GM19438 (cell line): ENCODE results near the gene EHD2.
"Not testable (repeated sequence)": the region's sequence is repeated elsewhere in the genome, so short reads cannot be mapped to it uniquely, and the experiment has no call there.

Source experiments
- ATAC-seq: cut with Tn5 transposase; IDR thresholded peaks from one replicate; pipeline ENCODE4 v1.9.1; 2021; ENCODE audit warnings: low read depth; ENCODE audit not compliant: unreplicated experiment

EHD2 gene, protein sequence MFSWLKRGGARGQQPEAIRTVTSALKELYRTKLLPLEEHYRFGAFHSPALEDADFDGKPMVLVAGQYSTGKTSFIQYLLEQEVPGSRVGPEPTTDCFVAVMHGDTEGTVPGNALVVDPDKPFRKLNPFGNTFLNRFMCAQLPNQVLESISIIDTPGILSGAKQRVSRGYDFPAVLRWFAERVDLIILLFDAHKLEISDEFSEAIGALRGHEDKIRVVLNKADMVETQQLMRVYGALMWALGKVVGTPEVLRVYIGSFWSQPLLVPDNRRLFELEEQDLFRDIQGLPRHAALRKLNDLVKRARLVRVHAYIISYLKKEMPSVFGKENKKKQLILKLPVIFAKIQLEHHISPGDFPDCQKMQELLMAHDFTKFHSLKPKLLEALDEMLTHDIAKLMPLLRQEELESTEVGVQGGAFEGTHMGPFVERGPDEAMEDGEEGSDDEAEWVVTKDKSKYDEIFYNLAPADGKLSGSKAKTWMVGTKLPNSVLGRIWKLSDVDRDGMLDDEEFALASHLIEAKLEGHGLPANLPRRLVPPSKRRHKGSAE

DNA sequence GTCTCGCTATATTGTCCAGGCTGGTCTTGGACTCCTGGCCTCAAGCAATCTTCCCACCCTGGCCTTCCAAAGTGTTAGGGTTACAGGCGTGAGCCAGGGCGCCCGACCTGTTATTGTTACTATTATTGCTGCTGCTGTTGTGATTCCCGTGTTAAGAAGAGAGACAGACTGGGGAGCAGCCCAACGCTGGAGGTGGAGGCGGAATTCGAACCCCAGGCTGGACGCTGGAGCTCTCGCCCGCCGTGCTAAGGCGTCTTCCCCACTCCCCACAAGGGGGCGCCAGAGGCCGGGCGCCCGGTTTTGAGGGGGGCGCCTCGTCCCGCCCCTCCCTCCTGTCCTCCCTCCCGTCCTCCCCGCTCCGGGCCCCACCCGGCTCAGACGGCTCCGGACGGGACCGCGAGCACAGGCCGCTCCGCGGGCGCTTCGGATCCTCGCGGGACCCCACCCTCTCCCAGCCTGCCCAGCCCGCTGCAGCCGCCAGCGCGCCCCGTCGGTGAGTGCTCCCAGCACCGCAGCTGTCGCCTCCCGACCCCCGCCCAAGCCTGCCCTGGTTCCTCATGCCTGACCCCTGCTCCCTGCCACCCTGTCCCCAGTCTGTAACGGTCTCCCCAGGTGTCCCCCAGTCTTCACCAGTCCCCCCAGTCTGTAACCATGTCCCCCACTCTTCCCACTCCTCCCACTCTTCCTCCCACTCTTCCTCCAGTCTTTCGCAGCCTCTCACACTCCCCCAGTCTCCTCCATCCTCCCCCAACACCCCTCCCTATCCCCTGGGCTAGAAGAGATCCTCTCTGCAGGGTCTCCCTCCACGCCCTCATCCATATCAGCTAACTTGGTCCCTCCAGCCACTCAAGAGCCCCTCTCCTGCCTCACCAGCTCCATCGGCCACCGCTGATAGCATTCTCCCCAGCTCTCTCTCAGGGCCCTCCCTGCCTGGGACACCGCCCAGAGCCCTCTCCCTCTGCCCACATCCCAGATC lies at the start of gene EHD2:
Gene EHD2 (plus strand): TSS at position 377 of the 976 bp plus-strand sequence. CDS start 3,191 bp downstream, outside the sequence.
- no peak for ATAC-seq

DNA sequence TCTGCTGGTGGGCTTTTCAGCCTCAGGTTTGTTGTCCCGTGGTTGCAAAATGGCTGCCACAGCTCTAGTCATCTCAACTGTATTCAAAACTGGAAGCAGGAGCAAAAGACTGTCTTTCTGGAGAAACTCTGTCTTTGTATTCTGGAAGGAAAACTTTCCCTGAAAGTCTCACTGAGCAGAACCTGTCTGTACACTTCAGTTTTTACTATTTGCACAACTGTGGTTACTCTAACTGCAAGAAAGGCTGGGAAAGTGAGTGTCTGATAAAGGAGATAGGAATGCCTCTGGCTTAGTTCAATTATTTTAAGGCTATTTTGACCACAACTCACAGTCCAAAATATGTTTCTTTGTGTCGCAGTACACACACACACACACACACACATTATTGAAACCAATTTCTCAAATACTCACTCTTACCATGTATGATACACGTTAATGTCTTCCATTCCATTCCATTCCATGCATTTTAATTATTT lies 49.7 kb upstream of the EHD2 start:
- ATAC-seq = no peak

DNA sequence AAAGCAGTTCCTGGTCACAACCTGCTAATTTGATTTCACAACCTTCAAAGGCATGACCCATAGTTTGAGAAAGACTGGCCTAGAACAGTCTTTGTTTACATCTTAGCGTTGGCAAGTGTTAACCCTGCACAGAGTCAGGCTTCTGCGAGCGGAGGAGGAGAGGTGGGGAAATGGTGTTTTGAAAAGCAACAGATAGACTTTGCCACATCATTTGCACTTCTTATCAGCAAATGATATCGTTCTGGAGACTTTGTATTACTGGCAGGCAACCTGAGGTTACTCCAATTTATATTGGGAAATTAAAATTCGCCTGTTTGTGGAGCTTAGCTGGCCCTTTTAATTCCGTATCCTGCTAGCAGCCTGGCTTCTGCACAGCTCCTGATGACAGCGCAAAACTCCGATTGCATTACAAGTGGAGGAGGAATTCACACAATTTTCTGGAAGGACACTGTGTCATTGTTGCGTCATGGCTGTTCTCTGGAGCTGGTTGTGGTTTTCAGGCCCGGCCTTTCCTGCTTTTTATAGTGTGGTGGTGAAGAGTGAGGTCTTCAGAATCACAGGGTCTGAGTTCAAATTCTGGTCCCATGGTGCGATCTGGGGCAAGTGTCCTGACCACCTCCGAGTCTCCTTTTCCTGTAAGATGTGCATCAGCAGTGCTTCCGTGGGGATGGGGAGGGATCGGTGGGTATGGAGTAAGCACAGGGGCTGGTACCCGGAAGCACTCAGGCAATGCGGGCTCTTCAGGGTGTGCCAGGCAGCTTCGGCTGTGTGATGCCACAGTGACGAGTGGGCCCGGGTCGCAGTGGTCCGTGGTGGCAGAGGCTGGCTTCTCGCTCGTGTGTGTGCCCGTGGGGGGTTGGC lies 49.1 kb upstream of the EHD2 start:
- ATAC-seq = no peak

DNA sequence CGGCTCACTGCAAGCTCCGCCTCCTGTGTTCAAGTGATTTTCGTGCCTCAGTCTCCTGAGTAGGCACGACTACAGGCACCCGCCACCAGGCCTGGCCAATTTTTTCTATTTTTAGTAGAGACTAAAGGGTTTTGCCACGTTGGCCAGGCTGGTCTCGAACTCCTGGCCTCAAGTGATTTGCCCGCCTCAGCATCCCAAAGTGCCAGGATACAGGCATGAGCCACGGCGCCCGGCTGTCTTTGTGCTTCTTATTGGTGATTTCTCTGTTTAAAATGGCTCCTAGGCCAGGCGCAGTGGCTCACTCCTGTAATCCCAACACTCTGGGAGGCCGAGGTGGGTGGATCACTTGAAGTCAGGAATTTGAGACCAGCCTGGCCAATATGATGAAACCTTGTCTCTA lies 44.7 kb upstream of the EHD2 start:
- not testable (repeated sequence) for ATAC-seq

DNA sequence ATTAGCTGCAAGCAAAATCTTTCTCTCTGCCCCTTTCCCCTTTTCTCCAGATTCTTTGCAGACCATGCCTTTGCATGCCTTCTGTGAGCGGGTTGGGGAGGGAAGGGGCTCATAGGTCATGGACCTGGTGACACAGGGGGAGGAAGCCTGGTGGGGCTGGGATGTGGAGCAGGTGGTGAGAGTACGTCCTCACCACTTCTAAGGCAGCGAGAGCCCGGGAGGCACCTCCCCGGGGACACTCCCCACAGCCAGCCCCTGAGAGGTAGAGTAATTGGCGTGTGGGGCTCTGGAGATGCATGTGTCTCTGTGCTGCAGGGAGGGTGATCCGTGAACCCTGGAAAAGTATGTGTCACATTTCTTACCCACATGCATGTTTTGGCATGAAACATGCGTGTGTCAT lies 42.5 kb upstream of the EHD2 start:
- ATAC-seq = no peak

DNA sequence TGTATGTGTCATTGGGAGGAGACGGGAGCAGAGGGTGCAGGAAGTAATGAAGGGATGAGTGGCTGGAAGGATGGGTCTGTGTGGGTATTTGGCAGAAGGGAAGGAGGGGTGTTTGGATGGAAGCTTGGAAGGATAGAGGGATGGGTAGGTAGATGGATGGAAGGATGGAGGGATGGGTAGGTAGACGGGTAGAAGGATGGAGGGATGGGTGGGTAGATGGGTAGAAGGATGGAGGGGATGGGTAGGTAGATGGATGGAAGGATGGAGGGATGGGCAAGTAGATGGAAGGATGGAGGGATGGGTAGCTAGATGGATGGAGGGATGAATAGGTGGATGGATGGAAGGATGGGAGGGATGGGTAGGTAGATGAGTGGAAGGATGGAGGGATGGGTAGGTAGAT lies 41.7 kb upstream of the EHD2 start:
- no peak for ATAC-seq

DNA sequence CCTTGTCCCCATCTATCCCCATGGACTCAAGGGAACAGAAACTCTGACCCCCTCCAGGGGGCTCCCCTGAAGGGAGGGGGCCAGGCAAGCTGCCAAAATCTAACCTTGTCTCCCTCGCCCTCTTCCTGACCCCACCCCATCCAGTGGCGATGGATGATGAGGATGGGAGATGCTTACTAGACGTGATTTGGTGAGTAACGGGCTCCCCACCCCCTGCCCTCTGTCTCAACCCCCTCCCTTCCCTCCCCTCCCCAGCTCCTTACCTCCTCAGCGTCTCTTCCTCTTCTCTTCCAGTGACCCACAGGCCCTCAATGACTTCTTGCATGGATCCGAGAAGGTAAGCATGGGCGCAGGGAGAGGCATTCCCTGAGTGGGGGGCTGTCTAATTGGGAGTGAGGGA lies 39.8 kb upstream of the EHD2 start:
- ATAC-seq = no peak

DNA sequence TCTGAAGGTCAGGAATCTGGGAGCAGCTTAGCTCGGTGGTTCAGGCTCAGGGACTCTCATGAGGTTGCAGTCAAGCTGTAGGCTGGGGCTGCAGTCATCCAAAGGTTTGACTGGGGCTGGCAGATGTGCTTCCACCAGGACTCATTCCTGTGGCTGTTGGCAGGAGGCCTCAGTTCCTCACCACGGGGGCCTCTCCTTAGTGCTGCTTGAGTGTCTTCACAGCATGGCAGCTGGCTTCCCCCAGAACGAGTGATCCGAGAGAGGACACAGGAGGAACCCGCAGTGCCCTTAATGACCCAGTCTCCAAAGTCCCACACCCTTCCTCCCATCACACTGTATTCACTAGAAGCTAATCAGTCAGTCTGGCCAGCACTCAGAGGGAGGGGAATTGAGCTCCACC lies 38.7 kb upstream of the EHD2 start:
- no peak for ATAC-seq

DNA sequence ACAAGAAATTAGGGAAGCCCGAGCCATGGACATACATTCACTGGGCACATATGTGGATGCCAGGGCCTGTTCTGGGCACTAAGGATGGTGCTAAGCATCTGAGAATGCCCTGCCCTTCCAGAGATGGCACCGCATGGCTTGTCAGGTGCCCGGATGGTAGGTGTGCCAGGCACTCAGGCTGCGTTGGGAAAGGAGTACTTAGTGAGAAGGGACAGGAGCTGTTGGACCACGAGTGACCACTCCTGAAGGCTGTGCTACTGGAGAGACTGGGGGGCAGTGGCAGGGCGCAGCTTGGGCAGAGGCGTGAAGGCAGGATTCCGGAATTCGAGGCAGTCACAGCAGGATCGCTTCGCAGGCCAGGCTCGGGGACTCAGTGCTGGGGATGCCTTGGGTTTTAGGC lies 38.0 kb upstream of the EHD2 start:
- no peak for ATAC-seq

DNA sequence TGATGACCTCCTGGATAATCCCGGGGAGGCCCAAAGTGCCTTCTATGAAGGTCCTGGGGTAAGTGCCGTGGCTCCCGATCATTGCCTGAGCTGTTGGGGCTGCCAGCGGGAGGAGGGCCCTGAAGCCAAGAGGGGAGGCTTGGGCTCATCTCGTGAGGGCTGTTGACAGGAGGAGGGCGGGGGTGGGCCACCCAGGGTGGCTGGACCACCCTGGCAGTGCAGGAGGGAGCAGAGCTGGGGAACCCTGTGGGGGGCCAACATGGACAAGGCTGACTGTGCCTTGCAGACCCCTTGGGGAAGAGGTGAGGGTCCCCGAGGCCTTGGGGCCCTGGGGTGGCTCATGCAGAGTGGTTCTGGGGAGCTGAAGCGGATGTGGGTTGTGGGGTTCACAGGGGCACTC lies 37.4 kb upstream of the EHD2 start:
- ATAC-seq = no peak

DNA sequence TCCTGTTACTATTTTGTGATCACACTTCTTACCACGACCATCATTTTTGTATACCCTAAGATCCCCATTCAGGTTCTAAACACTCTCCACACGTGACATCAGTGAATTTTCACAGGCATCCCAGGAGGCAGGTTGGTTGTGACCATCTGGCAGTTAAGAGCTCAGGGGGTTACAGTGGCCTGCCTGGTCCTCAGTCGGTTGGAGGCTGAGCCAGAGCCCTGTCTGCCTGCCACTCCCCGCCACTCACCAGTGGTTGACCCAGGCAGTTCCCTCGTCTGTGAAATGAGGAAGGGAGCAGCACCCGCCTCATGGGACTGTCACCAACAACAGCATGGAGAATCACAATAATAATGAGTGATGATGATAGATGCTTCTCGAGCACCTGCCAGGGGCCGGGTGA lies 36.4 kb upstream of the EHD2 start:
- ATAC-seq = no peak

DNA sequence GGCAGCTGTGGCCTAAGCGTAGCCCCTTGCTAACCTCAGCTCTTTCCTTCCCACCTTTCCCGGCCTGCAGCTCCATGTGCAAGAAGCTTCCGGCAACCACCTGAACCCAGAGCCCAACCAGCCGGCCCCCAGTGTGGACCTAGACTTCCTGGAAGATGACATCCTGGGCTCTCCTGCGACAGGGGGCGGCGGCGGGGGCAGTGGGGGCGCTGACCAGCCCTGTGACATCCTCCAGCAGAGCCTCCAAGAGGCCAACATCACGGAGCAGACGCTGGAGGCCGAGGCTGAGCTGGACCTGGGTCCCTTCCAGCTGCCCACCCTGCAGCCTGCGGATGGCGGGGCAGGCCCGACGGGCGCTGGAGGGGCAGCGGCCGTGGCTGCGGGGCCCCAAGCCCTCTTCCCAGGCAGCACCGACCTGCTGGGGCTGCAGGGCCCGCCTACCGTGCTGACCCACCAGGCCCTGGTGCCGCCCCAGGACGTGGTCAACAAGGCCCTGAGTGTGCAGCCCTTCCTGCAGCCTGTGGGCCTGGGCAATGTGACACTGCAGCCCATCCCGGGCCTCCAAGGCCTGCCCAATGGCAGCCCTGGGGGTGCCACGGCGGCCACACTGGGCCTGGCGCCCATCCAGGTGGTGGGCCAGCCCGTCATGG lies 33.8 kb upstream of the EHD2 start:
- no peak for ATAC-seq

DNA sequence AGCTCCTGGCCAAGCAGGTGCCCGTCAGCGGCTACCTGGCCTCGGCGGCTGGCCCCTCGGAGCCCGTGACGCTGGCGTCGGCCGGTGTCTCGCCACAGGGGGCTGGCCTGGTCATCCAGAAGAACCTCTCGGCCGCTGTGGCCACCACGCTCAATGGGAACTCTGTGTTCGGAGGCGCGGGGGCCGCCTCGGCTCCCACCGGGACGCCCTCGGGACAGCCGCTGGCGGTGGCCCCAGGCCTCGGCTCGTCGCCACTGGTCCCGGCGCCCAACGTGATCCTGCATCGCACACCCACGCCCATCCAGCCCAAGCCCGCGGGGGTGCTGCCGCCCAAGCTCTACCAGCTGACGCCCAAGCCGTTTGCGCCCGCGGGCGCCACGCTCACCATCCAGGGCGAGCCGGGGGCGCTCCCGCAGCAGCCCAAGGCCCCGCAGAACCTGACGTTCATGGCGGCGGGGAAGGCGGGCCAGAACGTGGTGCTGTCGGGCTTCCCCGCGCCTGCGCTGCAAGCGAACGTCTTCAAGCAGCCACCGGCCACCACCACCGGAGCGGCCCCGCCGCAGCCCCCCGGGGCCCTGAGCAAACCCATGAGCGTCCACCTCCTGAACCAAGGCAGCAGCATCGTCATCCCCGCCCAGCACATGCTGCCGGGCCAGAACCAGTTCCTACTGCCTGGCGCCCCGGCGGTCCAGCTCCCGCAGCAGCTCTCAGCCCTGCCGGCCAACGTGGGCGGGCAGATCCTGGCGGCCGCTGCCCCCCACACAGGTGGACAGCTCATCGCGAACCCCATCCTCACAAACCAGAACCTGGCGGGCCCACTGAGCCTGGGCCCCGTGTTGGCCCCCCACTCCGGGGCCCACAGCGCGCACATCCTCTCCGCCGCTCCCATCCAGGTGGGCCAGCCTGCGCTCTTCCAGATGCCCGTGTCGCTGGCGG lies 33.0 kb upstream of the EHD2 start:
- ATAC-seq = no peak

DNA sequence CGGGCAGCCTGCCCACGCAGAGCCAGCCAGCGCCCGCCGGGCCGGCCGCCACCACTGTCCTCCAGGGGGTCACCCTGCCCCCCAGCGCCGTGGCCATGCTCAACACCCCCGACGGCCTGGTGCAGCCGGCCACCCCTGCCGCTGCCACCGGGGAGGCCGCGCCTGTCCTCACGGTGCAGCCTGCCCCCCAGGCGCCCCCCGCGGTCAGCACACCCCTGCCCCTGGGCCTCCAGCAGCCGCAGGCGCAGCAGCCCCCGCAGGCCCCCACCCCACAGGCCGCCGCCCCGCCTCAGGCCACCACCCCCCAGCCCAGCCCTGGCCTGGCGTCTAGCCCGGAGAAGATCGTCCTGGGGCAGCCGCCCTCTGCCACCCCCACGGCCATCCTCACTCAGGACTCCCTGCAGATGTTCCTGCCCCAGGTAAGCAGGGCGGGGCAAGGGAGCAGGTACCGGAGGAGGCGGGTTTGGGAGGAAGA lies 32.3 kb upstream of the EHD2 start:
- ATAC-seq = no peak

DNA sequence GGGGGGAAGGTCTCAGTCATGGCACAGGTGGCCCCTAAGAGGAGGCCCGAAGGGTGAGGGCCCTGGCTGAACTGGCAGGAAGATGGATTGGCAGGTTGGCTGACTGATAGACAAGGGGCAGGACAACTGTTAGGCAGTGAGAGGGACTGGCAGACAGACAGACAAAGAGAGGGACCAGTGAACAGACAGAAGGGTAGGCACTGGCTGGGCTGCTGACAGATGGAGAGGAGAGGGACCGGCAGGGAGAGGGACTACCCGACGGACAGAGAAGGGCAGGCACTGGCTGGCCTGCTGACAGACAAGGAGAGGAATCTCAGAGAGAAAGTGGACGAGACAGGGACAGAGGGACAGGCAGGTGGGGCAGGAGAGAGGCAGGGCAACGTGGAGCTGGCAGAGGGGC lies 31.8 kb upstream of the EHD2 start:
- no peak for ATAC-seq

DNA sequence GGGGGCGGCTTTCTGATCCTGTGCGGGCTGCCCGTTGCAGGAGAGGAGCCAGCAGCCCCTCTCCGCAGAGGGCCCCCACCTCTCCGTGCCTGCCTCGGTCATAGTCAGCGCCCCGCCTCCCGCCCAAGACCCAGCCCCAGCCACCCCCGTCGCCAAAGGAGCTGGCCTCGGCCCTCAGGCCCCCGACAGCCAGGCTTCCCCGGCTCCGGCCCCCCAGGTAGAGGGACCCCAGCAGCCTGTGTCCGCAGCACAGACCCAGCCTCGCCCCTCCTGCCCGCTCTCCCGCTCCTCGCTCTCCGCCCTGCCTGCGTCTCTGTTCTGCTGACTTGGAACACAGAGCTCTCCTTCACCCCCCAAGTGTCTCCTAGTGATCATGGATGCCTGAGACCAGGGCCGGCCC lies 31.3 kb upstream of the EHD2 start:
- ATAC-seq = no peak

DNA sequence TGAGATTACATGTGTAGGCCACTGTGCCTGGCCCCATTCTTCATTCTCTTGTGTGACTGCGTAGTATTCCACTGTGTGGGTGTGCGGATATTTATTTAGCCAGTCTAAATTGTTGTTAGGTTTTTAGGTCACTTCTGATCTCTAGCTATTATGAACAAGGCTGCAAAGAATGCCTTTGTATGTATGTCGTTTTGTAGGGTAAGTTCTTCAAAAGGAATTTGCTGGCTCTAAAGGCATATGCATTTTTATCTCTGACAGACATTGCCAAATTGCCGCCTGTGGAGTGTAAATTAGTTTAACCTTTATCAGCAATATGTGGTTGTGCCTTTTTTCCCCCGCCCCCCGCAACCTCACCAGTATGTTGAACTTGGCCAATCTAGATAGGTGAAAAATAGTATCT lies 30.3 kb upstream of the EHD2 start:
- ATAC-seq = no peak

DNA sequence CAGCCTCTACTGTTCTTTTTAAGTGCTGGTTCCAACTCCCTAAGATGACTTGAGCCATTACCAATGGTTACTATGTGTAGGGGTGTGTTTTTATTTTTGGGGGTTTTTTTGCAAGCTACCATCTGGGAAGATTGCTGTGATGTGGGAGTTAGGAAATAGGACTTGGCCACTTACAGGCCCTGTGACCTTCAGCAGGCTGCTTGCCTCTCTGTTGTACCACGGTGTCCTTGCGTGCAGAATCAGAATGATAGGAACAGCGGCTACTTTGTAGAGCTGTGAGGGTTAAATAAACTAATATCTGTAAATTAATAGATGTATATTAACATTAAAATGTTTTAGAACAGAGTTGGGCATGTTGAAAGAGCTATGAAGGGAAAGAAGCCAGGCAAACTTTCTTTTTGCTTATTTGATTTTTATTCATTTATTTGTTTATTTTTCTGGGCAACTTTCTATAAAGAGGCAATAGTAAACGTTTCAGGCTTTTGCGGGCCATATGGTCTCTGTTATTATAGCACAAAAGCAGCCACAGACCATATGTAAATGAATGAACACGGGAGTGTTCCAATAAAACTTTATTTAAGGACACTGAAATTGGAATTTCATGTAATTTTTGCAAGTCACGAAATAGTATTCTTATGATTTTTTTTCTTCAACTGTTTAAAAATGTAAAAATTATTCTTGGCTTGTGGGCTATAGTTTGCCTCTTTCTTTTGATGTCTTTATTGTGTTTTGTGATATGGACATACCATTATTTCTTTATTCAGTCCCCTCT lies 26.4 kb upstream of the EHD2 start:
- no peak for ATAC-seq
